ENCODE data around the gene MAGI1.

- no peak for TF ChIP-seq CREB5 (CRISPR knock-in tag; IDR thresholded peaks at IDR 0.05; ENCODE audit: low read depth)
- TF ChIP-seq TCF4 (CRISPR knock-in tag; IDR thresholded peaks at IDR 0.05; ENCODE audit: borderline replicate concordance): no peak
- TF ChIP-seq ZFP30 (CRISPR knock-in tag; IDR thresholded peaks at IDR 0.05): no peak
- no peak for TF ChIP-seq ZNF565 (CRISPR knock-in tag; conservative IDR thresholded peaks at IDR 0.05; ENCODE audit: low read depth)
- no peak for TF ChIP-seq PATZ1 (CRISPR knock-in tag; IDR thresholded peaks at IDR 0.05; ENCODE audit: borderline replicate concordance)
- TF ChIP-seq ZNF70 (CRISPR knock-in tag; IDR thresholded peaks at IDR 0.05): no peak
- TF ChIP-seq SNAI2 (CRISPR knock-in tag; IDR thresholded peaks at IDR 0.05): no peak
- no peak for TF ChIP-seq ARNTL (CRISPR knock-in tag; IDR thresholded peaks at IDR 0.05; ENCODE audit: borderline replicate concordance, low read depth)
- no peak for TF ChIP-seq ZNF8 (CRISPR knock-in tag; IDR thresholded peaks at IDR 0.05)
- TF ChIP-seq ISL1 (CRISPR knock-in tag; IDR thresholded peaks at IDR 0.05): no peak
- no peak for TF ChIP-seq TOX (CRISPR knock-in tag; IDR thresholded peaks at IDR 0.05; ENCODE audit: borderline replicate concordance)
These were observed 322.5 kb downstream of the MAGI1 start for GRCh38 chr3:65716071-65716751.
